Measurements from ENCODE around the gene RAI1.
A peak's percentile ranks its signal among the peaks of the same experiment; 100 is the strongest.

Gene RAI1

DNA sequence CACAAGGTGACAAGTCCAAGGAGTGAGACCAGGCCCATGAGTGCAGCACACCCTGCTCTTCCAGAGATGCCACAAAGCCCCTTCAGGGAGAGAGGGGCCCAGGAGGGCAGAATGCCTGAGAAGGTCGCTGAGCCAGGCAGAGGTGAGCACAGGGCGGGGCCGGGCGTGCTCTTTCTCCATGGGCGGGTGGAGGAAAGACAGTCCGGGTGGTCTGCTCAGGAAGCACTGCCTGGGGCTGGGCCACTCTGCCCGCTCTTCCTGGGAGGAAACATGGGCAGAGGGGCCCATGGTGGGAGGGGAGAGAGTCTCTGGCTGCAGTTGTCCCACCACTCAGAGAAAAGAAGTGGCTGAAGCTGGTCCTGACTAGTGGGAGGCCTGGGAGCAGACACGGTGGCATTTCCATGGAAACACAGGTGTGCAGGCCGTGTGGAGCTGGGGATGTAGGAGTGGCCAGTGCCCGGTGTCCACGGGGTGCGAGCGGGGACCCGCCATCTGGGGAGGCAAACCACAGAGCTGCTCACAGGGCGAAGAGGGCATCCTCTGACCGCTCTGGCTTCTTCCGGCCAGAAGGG, 165.9 kb downstream of the RAI1 start:
- no peak for DNase-seq (ENCODE audit: low spot score)

- no peak for DNase-seq (ENCODE audit: low spot score)
These were observed 166.5 kb downstream of the RAI1 start for GRCh38 chr17:17847726-17848125.

DNA sequence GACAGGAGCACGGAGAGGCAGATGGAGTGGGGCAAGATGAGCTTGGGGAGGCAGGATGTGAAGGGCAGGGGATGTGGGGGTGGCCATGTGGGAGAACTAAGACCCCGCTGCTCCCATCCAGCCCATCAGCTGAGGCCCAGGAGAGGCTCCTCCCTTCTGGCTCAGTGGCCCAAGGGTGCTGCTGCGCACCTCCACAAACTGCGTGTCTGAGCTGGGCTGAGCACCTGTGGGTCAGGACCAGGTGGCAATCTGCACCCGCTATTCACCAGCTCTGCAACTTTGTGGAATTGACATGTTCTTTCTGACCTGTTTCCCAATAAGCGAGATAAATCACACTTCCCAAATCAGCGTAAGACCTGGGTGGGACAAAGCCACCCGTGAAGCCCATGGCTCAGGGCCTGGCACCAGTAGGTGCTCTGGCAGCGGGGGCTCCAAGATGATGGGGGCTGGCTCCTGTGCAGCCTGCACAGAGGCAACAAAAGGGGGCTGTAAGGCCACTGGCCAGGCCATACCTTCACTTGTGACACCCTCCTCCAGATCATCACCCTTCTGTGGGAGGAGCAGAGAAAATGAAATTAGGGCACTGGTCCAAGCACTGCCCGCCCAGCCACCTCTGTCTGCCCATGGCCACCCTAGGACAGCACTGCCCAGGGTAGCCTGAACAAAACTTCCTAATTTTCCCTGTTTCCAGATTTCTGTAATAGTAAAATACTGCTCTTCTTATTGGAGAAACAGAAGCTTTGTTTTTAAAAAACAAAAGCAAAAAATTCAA, 167.2 kb downstream of the RAI1 start:
- DNase-seq (ENCODE audit: low spot score), result no peak

DNA sequence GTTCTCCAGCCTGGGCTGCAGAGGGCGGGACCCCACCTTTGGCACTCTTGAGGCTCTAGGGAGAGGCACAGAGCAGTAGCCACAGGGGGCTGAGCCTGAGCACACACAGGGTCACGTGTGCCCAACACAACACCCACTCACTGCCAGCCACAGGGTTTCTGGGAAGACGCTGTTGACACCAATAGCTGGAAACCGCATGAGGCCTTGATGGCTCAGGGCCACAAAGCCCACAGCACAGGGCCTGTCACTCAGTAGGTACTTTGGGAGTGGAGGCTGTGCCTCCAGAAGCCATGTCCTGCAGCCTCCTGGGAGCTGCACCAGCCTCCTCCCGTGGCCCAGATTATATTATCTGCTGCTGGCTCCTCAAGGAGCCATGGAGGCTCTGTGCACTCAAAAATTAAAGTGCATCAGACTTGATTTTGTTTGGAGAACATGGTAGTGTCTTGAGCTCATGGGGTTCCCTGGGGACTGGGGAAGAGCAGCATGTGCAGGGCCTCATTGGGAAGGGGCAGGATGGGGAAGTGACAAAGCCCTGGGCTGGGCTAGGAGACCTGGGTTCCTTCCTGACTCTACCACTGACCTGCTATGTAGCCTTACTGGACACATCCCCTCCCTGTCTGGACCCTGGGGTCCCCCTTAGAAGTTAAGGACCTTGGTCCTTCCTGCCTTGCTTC, 168.0 kb downstream of the RAI1 start:
- DNase-seq (ENCODE audit: low spot score), result peak; percentile 83

- DNase-seq (ENCODE audit: low spot score), result peak; percentile 53
These were observed 168.7 kb downstream of the RAI1 start for GRCh38 chr17:17849845-17850373.

GRCh38 chr17:17851103-17852002, 170.1 kb downstream of the RAI1 start:
- no peak for DNase-seq (ENCODE audit: low spot score)

- no peak for DNase-seq (ENCODE audit: low spot score)
These were observed 171.7 kb downstream of the RAI1 start for GRCh38 chr17:17852930-17853329.

DNA sequence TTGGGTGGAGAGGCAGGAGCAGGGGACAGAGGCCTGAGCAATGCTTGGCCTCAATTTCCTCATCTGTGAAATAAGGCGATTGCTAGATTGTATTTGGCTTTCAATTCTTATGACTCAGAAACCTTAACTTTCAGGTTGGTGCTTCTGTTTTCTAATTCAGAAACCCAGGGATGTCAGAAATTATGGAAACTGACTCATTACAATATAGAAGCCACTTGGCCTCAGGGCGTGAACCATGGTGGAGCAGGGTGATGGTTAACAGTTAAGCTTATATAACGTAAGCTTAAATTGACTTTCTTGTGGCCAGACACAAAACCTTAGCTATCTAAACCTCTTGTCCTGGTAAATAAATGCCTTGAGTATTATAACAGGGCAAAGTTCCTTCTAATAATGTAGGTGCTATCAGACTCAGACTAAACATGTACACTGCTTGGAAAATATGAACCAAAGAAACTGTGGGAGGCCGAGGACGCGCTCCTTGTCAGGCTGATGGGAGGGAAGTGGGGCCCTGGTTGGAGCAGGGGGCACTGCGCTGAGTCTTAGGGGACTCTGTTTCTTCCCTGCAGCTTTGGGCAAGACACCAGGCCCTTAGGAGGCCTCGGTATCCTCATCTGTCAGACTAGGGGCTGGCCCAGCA, 172.7 kb downstream of the RAI1 start:
- DNase-seq (ENCODE audit: low spot score), result no peak

DNA sequence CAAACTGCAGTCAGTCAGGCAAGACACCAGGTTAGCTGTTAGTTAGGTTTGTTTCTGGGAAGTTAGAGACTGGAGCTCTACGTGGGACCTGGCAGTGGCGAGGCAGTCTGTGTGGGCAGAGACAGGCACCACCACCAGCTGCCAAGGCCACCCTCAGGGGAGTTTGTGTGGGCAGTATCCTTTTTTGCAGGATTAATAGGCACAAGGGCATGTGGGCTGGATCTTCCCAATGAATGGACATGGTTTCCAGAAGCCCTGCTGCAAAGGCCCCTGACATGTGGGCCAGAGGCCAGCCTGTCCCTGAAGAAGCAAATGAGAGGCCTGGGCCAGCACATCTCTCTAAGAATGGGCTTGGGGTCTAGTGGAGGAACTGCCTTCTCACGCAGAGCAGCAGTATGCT, 174.7 kb downstream of the RAI1 start:
- no peak for DNase-seq (ENCODE audit: low spot score)

DNA sequence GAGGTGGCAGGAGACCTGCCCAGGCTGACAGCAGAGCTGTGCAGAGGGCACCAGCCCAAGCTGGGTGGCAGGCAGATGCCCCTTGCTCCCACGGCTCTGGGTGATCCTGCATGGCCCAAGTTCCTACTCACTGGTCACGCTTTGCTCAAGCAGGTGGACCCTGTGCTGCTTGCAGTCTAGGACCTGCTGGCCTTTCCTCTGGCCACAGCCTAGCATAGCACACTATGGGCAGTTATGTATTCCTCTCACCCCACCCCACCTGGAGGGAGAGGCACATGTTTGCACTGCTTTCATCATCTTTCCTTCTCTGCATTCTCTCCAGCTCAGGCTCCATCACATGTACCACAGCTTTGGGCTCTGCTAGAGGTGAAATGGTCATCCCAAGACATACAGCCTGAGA, 175.1 kb downstream of the RAI1 start:
- no peak for DNase-seq (ENCODE audit: low spot score)

- DNase-seq (ENCODE audit: low spot score), result no peak
These were observed 176.2 kb downstream of the RAI1 start for GRCh38 chr17:17857496-17857895.

DNA sequence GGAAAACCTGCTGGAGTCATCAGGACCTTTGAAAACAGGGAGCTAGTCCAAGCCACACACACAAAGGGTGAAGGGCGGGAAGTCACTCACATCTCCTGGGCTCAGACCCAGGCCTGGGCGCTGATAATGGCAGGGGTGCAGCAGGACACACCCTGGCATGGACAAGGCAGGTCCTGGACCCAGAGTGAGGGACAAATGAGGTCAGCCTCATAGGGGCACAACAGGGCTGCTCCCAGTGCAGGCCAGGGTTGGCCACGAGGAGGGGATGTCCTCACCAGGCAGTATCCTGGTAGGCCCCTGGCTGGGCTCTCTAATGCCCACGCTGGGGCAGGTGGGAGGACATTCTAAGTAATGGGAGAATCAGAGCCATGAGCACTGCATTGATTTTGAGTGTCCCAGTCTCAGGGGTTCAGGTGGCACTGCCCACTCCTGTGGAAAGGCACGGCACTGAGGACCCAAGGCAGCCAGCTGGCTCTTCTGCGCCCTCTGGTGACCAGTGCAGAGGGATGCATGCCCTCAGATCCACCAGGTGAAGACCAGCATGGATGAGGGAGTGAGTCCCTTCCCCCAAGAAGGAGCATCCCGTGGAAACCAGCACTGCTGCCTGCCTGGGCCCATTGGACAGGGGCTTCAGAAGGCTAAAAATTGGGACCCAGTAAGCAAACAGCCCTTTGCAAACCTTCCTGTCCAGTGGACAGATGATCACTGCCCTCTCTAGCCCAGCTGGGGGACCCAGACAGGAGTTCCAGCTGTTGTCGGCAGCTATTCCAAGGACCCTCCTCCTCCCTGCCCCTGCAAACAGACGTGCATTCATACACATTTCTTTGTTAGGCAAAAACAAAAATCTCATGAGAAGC, 178.9 kb downstream of the RAI1 start:
- peak; percentile 90 for DNase-seq (ENCODE audit: low spot score)

GRCh38 chr17:17860766-17861107, 179.5 kb downstream of the RAI1 start:
- DNase-seq (ENCODE audit: low spot score), result no peak
